Activated CD8-positive, alpha-beta memory T cell treated with anti-CD3 and anti-CD28 coated beads for 1 hour (primary cell): ENCODE data around the gene CCDC59.

ENCODE experiments used
- DNase-seq, 2 donors: peaks; one replicate each; pipeline ENCODE4 v3.0.0-alpha.2; 2020; ENCODE audit warnings: low read depth in 1 of 2; ENCODE audit errors: extremely low read depth in 1 of 2

The CCDC59 gene

DNA sequence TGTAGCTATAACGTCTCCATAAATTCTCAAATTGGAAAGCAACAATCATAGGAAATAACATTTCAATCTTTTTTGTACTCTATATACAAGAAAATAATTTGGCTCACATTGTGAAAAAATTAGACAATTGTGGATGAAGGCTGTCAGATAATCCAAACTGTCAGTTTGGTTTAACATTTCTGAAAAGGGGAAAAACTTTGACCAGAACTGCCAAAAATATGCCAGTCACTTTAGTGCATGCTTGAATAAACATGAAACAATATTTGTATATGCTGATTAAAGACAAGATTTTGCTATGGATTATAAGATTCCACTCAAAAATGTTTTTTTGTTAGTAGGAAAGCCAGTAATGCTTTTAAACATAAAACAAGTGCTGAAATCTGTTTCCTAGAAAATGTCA is 38.9 kb downstream of the CCDC59 start:
- no peak for DNase-seq

GRCh38 chr12:82314406-82314892 is 43.7 kb downstream of the CCDC59 start:
- DNase-seq: no peak
